ENCODE measurements around the gene AKAP11. TPM values are rescaled to one million over a fixed set of nuclear protein-coding genes. Genes with fewer than 3 reads are reported as not detected.

Gene AKAP11
- total RNA-seq, 1 donor from 2014 or later, result 31.5 TPM

- Histone ChIP-seq H3K4me2 (no peak overlapping the region), H3K27ac (no peak overlapping the region)
- peak overlapping the region; percentile 74 for H3K27ac Mint-ChIP-seq
Measured at GRCh38 chr13:42355092-42355485, 83.1 kb downstream of the AKAP11 start.

DNA sequence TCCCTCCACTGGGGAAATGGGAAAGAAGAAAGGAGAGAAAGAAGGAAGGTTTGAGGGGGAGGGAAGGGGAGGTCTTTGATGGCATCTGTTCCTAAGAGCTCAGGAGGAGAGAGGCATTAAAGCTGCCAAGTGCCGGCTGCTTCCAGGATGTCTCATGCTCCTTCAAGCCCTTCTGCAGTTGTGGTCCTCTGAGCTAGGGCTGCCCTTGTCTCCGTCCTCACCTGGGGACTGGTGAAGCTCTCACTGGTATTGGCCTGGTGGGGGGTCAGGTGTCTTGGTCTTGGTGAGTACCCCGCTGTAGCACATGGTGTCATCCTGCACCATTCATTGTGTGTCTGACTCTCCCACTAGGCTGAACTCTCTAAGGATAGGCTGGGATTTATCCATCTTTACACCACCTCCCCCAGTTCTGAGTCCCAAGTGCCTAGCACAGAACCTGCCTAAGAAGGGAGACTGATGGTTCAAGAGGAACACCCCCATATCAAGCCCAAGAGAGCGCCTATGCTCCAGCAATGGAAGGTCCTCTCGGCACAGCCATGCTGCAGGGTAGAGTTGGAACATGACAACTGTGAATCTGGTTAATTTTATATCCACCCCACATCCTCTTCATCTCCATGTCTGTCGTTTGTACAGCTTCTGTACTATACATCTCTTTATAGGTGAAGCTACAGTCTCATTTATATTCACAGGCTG lies 83.7 kb downstream of the AKAP11 start:
- Mint-ChIP-seq H3K4me1 (no peaks in the 10 kb centered on the region), H3K36me3 (no peaks in the 10 kb centered on the region)
- H3K27ac ChIP-seq, result no peak overlapping the region

More at GRCh38 chr13:42355092-42355485, 83.1 kb downstream of the AKAP11 start:
- H3K9ac ChIP-seq, result no peak overlapping the region
- H3K4me1 Mint-ChIP-seq, result no peaks in the 10 kb centered on the region
- H3K9me3 Mint-ChIP-seq, result no peaks in the 10 kb centered on the region
- H2AFZ ChIP-seq (replicated peaks), result peak overlapping the region; percentile 11
- no peaks in the 10 kb centered on the region for H3K27me3 ChIP-seq
- H3K27me3 Mint-ChIP-seq (ENCODE audit: insufficient read depth, low read depth), result peaks cover 1% of the 10 kb centered on the region
- no peak for TF ChIP-seq EZH2 (IDR thresholded peaks at IDR 0.05)
- TF ChIP-seq CTCF (IDR thresholded peaks at IDR 0.05), result no peak
- no peak for TF ChIP-seq EZH2phosphoT487 (IDR thresholded peaks at IDR 0.05)
- no peaks in the 10 kb centered on the region for H3K79me2 ChIP-seq (ENCODE audit: low read depth)
- H3K36me3 Mint-ChIP-seq, result no peaks in the 10 kb centered on the region
- no peak overlapping the region for H3K4me3 Mint-ChIP-seq
- no peaks in the 10 kb centered on the region for H3F3A ChIP-seq (ENCODE audit: low read depth)
- no peaks in the 10 kb centered on the region for H4K20me1 ChIP-seq (ENCODE audit: low read depth)
- H3K4me1 ChIP-seq, result no peaks in the 10 kb centered on the region
- DNase-seq (ENCODE audit: low spot score), result peak; percentile 0
- no peaks in the 10 kb centered on the region for H3K9me3 ChIP-seq (ENCODE audit: low read depth)
- no peak overlapping the region for H3K4me3 ChIP-seq
- no peaks in the 10 kb centered on the region for H3K36me3 ChIP-seq

GRCh38 chr13:42356184-42356575 lies 84.2 kb downstream of the AKAP11 start:
- H4K20me1 ChIP-seq (ENCODE audit: low read depth), result no peaks in the 10 kb centered on the region
- no peak overlapping the region for H3K9ac ChIP-seq
- no peak overlapping the region for H2AFZ ChIP-seq (replicated peaks)
- no peak overlapping the region for H3K4me2 ChIP-seq
- H3K9me3 ChIP-seq (ENCODE audit: low read depth), result no peaks in the 10 kb centered on the region
- Mint-ChIP-seq H3K4me1 (no peaks in the 10 kb centered on the region), H3K27ac (no peak overlapping the region), H3K27me3 (ENCODE audit: insufficient read depth, low read depth) (no peaks in the 10 kb centered on the region), H3K36me3 (no peaks in the 10 kb centered on the region), H3K4me3 (no peak overlapping the region), H3K9me3 (no peaks in the 10 kb centered on the region)
- H3K36me3 ChIP-seq, result no peaks in the 10 kb centered on the region
- H3F3A ChIP-seq (ENCODE audit: low read depth), result no peaks in the 10 kb centered on the region
- H3K27ac ChIP-seq, result no peak overlapping the region
- TF ChIP-seq CTCF (IDR thresholded peaks at IDR 0.05), result no peak
- TF ChIP-seq EZH2phosphoT487 (IDR thresholded peaks at IDR 0.05), result no peak
- no peak for TF ChIP-seq EZH2 (IDR thresholded peaks at IDR 0.05)
- no peaks in the 10 kb centered on the region for H3K79me2 ChIP-seq (ENCODE audit: low read depth)
- no peaks in the 10 kb centered on the region for H3K27me3 ChIP-seq
- no peaks in the 10 kb centered on the region for H3K4me1 ChIP-seq
- H3K4me3 ChIP-seq, result no peak overlapping the region
- DNase-seq (ENCODE audit: low spot score), result no peak

More for the DNA sequence above, 83.7 kb downstream of the AKAP11 start:
- H3K36me3 ChIP-seq, result no peaks in the 10 kb centered on the region
- H3K4me3 ChIP-seq, result no peak overlapping the region
- H3F3A ChIP-seq (ENCODE audit: low read depth), result no peaks in the 10 kb centered on the region
- H3K27me3 ChIP-seq, result no peaks in the 10 kb centered on the region
- no peaks in the 10 kb centered on the region for H3K4me1 ChIP-seq
- H3K4me2 ChIP-seq, result no peak overlapping the region
- H3K9me3 Mint-ChIP-seq, result no peaks in the 10 kb centered on the region
- peak; percentile 0 for DNase-seq (ENCODE audit: low spot score)
- TF ChIP-seq EZH2phosphoT487 (IDR thresholded peaks at IDR 0.05) (no peak), CTCF (IDR thresholded peaks at IDR 0.05) (no peak), EZH2 (IDR thresholded peaks at IDR 0.05) (no peak)
- H3K79me2 ChIP-seq (ENCODE audit: low read depth), result no peaks in the 10 kb centered on the region
- H4K20me1 ChIP-seq (ENCODE audit: low read depth), result no peaks in the 10 kb centered on the region
- no peaks in the 10 kb centered on the region for H3K27me3 Mint-ChIP-seq (ENCODE audit: insufficient read depth, low read depth)
- H3K4me3 Mint-ChIP-seq, result no peak overlapping the region
- peak overlapping the region; percentile 11 for H2AFZ ChIP-seq (replicated peaks)
- H3K9me3 ChIP-seq (ENCODE audit: low read depth), result no peaks in the 10 kb centered on the region
- H3K27ac Mint-ChIP-seq, result no peak overlapping the region
- no peak overlapping the region for H3K9ac ChIP-seq

Measured in neural progenitor cell (in vitro differentiated cells).